Loucy (cell line): Measurements from ENCODE around the gene CLEC2A.
"Not testable (repeated sequence)": the region's sequence is repeated elsewhere in the genome, so short reads cannot be mapped to it uniquely, and the experiment has no call there.

Source experiments
- H2AFZ ChIP-seq: fragments of 200-600 bp; sonication (generic); 2 replicates; pipeline ENCODE4 v1.6.0; 2016; ENCODE audit warnings: antibody characterized with exemption, mild to moderate bottlenecking, low read length, moderate library complexity
- H3F3A ChIP-seq: fragments of 200-600 bp; 2 replicates; pipeline ENCODE4 v1.6.0; 2016; ENCODE audit warnings: antibody characterized with exemption, low read depth, mild to moderate bottlenecking
- H3K27me3 ChIP-seq: fragments of 200-600 bp; sonication (generic); 2 replicates; pipeline ENCODE4 v1.6.1; 2014; ENCODE audit warnings: low read length, mild to moderate bottlenecking; ENCODE audit not compliant: insufficient read depth, poor library complexity, severe bottlenecking
- H3K36me3 ChIP-seq: fragments of 200-600 bp; sonication (generic); 2 replicates; pipeline ENCODE4 v1.6.1; 2016; ENCODE audit warnings: low read length; ENCODE audit not compliant: insufficient read depth
- H3K4me1 ChIP-seq: fragments of 200-600 bp; sonication (generic); 2 replicates; pipeline ENCODE4 v1.5.1; 2014; ENCODE audit warnings: low read length, mild to moderate bottlenecking; ENCODE audit not compliant: insufficient read depth, poor library complexity, severe bottlenecking
- H3K4me2 ChIP-seq: fragments of 200-600 bp; sonication (generic); 2 replicates; pipeline ENCODE4 v1.6.0; 2014; ENCODE audit warnings: antibody characterized with exemption, low read length, low read depth, mild to moderate bottlenecking; ENCODE audit not compliant: poor library complexity, severe bottlenecking
- H3K4me3 ChIP-seq: fragments of 200-600 bp; sonication (generic); 2 replicates; pipeline ENCODE4 v1.5.1; 2014; ENCODE audit warnings: low read length, mild to moderate bottlenecking, mixed read lengths; ENCODE audit not compliant: poor library complexity, severe bottlenecking
- H3K79me2 ChIP-seq: fragments of 200-600 bp; sonication (generic); 2 replicates; pipeline ENCODE4 v1.6.1; 2014; ENCODE audit warnings: low read length; ENCODE audit not compliant: insufficient read depth
- H3K9ac ChIP-seq: fragments of 200-600 bp; sonication (generic); 2 replicates; pipeline ENCODE4 v1.6.0; 2014; ENCODE audit warnings: mild to moderate bottlenecking, low read depth, low read length, moderate library complexity; ENCODE audit not compliant: poor library complexity, severe bottlenecking
- H3K9me2 ChIP-seq: fragments of 200-600 bp; sonication (generic); replicated peaks from 2 replicates; pipeline ENCODE4 v1.6.1; 2016; ENCODE audit warnings: low read depth, low read length, mixed read lengths
- H3K9me3 ChIP-seq: fragments of 200-600 bp; sonication (generic); 2 replicates; pipeline ENCODE4 v1.6.1; 2014; ENCODE audit warnings: mild to moderate bottlenecking, antibody characterized with exemption, low read length, low read depth; ENCODE audit not compliant: insufficient read depth
- H4K20me1 ChIP-seq: fragments of 200-600 bp; sonication (generic); 2 replicates; pipeline ENCODE4 v1.6.0; 2014; ENCODE audit warnings: antibody characterized with exemption, low read length, mild to moderate bottlenecking; ENCODE audit not compliant: insufficient read depth, poor library complexity, severe bottlenecking
- EZH2phosphoT487 ChIP-seq: fragments of 200-600 bp; IDR thresholded peaks from 2 replicates; pipeline ENCODE4 v1.6.1; 2018; ENCODE audit warnings: antibody characterized with exemption, mild to moderate bottlenecking, moderate library complexity, borderline replicate concordance
- TF ChIP-seq, protein P1 (sequence below): fragments of 200-600 bp; sonication (generic); conservative IDR thresholded peaks from 2 replicates; pipeline ENCODE4 v1.5.1; 2014; ENCODE audit warnings: mild to moderate bottlenecking, antibody characterized with exemption, low read length

CLEC2A gene

DNA sequence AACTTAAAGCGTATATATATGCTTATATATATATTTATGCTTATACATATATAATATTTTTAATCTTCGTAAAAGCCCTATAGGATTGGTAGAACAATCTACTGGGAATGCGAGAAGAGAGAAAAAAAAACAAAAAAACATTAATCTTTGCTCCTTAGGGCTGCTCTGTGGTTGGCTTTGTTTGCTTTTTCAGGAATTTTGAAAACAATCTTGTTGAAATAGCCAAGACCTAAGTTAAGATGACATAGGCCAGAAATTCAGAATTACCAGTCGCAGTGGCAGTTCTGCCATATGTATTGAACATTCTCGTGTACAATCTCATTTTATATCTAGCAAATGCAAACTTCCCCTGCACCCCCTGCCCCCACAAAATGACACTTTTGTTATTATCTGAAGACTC lies 50.2 kb downstream of the CLEC2A start:
- Histone ChIP-seq H3K79me2 (peaks cover 27% of the 10 kb centered on the region), H3K9ac (peak overlapping the region; percentile 63), H3K27me3 (no peaks in the 10 kb centered on the region), H2AFZ (no peak overlapping the region), H3F3A (no peaks in the 10 kb centered on the region), H4K20me1 (no peaks in the 10 kb centered on the region), H3K9me3 (no peaks in the 10 kb centered on the region), H3K36me3 (no peaks in the 10 kb centered on the region), H3K4me3 (peak overlapping the region; percentile 58), H3K9me2 (no peaks in the 10 kb centered on the region), H3K4me1 (peaks cover 24% of the 10 kb centered on the region), H3K4me2 (peak overlapping the region; percentile 44)
- TF ChIP-seq EZH2phosphoT487 = no peak
- TF ChIP-seq, protein P1, sequence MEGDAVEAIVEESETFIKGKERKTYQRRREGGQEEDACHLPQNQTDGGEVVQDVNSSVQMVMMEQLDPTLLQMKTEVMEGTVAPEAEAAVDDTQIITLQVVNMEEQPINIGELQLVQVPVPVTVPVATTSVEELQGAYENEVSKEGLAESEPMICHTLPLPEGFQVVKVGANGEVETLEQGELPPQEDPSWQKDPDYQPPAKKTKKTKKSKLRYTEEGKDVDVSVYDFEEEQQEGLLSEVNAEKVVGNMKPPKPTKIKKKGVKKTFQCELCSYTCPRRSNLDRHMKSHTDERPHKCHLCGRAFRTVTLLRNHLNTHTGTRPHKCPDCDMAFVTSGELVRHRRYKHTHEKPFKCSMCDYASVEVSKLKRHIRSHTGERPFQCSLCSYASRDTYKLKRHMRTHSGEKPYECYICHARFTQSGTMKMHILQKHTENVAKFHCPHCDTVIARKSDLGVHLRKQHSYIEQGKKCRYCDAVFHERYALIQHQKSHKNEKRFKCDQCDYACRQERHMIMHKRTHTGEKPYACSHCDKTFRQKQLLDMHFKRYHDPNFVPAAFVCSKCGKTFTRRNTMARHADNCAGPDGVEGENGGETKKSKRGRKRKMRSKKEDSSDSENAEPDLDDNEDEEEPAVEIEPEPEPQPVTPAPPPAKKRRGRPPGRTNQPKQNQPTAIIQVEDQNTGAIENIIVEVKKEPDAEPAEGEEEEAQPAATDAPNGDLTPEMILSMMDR = no peak

DNA sequence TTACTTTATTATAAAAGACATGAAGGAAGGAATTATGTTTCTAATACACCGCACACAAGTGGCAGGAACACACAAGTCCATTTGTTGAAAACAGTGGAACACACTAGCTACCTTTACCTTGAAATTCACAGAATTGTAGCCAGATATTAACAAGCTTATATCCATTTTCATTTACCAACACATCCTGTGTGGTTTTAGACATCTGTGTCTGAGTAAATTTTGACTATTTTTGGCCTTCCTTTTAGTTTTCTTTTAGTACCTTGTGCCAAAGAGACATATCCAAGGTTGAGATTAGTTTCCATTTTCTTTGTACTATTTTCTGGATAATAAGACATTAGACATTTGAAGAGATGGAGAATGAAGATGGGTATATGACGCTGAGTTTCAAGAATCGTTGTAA lies 50.9 kb downstream of the CLEC2A start, which contains the start of gene KLRF2:
KLRF2 (plus strand) TSS at position 244 of the 400 bp plus-strand sequence; CDS start at position 351, 107 bp downstream.
- Histone ChIP-seq H2AFZ (no peak within 1 kb of the TSS), H3K9ac (peak within 1 kb of the TSS; percentile 63), H3K4me2 (peak within 1 kb of the TSS; percentile 74), H3K4me1 (peaks cover 24% of the 10 kb centered on the region), H3K9me2 (no peaks in the 10 kb centered on the region), H3F3A (no peaks in the 10 kb centered on the region), H3K27me3 (no peaks in the 10 kb centered on the region), H3K4me3 (peak within 1 kb of the TSS; percentile 64), H3K36me3 (no peaks in the 10 kb centered on the region), H4K20me1 (no peaks in the 10 kb centered on the region), H3K79me2 (peaks cover 22% of the 10 kb centered on the region), H3K9me3 (no peaks in the 10 kb centered on the region)
- no peak for TF ChIP-seq EZH2phosphoT487
- TF ChIP-seq, protein P1 = no peak

DNA sequence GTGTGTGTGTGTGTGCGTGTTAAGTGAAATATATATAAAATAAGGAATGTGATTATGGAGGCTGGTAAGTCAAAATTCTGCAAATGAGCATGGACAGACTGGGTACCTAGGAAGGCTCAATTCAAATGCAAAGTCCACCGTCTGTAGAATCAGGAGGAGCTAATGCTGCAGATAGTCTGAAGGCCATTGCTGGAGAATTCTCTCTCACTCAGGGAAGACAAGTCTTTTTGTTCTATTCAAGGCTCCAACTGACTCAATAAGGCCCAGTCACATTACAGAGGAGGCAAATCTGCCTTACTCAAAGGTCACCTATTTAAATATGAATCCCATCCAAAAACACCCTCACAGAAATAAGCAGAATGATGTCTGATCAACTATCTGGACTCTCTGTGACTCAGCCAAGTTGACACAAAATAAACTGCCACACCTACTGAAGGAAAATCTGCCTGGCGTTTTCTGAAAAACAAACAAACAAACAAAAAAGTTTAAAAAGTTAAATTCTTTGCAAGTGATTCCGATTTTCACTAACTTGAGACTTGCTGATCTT lies 51.6 kb downstream of the CLEC2A start:
- Histone ChIP-seq H3F3A (no peaks in the 10 kb centered on the region), H3K9me2 (no peaks in the 10 kb centered on the region), H3K9me3 (no peaks in the 10 kb centered on the region), H3K36me3 (no peaks in the 10 kb centered on the region), H3K4me1 (peaks cover 24% of the 10 kb centered on the region), H3K4me2 (peak overlapping the region; percentile 74), H2AFZ (no peak overlapping the region), H3K27me3 (no peaks in the 10 kb centered on the region), H4K20me1 (no peaks in the 10 kb centered on the region), H3K9ac (peak overlapping the region; percentile 61), H3K4me3 (no peak overlapping the region), H3K79me2 (peaks cover 20% of the 10 kb centered on the region)
- no peak for TF ChIP-seq EZH2phosphoT487
- TF ChIP-seq, protein P1 = no peak

DNA sequence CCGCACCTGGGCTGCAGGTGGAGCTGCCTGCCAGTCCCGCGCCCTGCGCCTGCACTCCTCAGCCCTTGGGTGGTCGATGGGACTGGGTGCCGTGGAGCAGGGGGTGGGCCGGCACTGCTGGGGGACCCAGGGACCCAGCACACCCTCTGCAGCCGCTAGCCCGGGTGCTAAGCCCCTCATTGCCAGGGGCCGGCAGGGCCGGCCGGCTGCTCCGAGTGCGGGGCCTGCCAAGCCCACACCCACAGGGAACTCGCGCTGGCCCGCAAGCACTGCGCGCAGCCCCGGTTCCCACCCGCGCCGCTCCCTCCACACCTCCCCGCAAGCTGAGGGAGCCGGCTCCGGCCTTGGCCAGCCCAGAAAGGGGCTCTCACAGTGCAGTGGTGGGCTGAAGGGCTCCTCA lies 56.0 kb downstream of the CLEC2A start:
- Histone ChIP-seq H3K4me1 (peaks cover 39% of the 10 kb centered on the region), H3K79me2 (peaks cover 18% of the 10 kb centered on the region; the same call in 1 of the 2 replicates)
- not testable (repeated sequence) for H3K36me3 ChIP-seq, H3K9me3 ChIP-seq, H3K27me3 ChIP-seq, H3K9ac ChIP-seq, H3F3A ChIP-seq, H3K4me3 ChIP-seq, H4K20me1 ChIP-seq, H2AFZ ChIP-seq, H3K9me2 ChIP-seq, H3K4me2 ChIP-seq
